HG03039 (cell line): ENCODE results near the gene GLI2.

Source experiments
- ATAC-seq: cut with Tn5 transposase; IDR thresholded peaks from one replicate; pipeline ENCODE4 v1.9.1; 2021; ENCODE audit warnings: mild to moderate bottlenecking, moderate library complexity; ENCODE audit not compliant: unreplicated experiment

Gene GLI2

DNA sequence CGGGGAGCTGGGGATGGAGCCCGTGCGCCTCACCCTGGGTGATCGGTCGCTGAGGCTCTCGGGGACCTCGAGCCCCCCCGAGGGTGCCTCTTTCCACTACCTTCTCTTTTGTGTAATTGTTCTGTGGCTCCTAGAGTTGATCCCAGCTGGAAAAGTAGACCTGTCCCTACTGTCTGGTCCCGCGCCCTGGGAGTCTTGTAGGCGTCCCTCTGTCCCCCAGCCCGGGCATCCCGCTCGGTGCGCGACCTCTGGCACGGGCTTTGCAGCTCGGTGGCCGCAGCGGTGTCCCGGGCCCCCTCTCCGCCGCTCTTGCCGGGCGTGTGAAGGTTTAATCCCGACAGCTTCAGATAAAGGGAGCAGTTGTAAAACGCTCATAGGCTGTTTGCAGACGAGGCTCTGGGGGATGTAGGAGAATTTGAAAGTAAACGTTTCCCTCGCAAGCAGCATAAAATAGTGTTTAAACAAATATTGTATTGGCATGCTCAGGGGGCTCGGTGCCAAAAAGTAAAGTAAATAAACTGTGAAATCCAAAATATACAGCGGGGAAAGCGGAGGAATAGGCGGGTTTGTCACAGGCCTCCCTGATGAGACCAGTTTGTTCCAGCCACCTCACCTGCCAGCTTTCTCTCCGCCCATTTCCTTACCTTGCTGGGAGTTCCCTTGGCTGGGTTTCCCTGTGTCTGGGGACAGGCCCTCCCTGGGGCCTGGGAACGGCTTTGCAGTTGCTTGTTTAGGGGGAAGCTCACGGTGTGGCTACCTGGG, 1.9 kb downstream of the GLI2 start:
- ATAC-seq: no peak

DNA sequence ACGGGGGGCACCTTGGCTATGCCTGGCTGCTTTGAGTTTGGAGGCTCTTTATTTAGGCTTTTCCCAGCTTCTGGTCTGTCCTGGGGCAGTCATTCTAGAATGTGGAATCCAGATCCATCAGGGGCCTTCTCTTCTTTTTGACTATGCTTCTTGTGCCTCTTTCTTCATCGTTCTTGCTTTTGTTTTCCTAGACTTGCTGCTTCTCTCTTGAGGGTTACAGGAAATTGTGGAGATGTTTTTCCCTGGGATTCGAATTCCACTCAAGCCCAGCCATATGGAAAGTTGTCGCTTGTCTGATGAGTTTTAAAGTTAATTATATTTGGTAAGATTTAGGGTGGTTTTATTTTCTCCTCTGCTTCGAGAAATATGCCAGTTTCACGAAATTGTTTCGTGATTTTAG, 2.4 kb downstream of the GLI2 start:
- ATAC-seq: no peak

DNA sequence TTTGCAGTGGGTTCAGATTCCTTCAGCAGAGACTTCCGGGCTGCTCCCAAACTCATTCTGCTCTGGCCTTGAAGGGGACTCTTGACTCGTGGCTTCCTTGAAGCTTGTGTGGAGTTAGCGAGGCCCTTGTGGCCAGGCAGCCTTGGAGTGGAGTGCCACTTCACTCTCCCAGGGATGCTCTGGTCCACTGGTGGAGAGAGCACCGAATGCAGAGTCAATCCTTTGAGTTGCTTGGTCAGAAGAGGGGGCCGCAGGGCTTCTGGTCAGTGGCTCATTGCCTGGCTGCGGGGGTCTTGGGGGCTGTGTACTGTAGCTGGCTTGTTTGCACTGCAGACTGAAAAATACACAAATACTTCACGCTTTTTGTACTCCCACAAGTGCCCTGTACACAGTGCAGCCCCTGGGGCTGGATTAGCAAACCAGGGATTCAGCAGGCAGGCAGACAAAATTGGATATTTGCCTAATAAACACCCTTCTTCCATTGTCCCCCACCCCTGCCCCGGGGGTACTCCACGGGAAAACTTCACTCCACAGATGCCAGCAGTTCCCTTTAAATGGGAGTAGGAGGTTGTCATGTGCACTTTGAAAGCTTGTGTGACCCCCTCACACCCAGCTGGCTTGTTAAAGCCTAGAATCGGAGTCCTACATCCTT, 3.2 kb downstream of the GLI2 start:
- no peak for ATAC-seq

DNA sequence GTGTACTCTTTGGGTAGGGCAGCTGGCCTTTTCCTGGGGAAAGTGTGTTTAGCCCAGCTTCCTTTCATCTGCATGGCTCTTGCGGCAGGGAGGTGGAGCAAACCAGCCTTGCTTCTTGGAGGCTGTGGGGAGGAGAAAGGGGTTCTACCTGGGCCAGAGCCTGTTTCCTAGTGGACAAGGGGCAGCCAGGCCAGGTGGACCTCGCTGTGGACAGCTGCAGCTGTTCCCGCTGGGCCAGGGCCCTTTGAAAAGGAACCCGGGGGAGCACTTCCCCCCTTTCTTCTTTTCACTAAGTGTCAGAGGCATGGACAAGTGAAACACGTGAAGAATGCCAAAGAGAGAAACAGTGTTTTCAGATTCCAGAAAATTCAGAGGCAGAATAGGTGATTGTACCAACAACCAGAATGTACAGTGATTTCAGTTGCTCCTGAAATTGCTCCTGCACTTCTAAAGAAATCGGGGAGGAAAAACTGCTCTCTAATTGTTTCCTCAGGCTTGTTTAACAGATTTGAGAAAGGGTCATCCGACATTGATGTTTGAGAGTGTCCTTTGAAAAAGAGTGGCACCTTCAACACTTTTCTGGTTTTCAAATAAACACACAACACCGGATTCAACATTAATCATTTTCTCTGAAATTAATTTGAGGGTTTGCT, 3.9 kb downstream of the GLI2 start:
- no peak for ATAC-seq

DNA sequence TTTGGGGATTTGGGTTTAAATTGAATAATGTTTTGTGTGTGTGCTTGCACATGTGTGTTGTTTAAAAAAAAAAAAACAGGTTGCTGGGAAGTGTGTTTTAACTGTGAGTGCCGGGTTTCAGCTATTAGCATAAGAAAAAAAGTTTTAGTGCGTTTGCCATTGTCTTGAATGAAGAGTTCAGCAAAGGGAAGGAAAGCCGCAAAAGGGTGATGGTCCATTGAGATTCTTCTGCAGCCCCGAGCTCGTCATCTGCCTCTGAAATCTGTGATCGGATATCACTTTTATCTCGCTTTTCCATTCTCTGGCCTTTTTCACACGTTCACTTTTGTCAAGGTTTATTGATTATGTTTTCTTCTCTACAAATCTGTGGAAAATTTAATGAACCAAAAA, 4.7 kb downstream of the GLI2 start:
- ATAC-seq: no peak

DNA sequence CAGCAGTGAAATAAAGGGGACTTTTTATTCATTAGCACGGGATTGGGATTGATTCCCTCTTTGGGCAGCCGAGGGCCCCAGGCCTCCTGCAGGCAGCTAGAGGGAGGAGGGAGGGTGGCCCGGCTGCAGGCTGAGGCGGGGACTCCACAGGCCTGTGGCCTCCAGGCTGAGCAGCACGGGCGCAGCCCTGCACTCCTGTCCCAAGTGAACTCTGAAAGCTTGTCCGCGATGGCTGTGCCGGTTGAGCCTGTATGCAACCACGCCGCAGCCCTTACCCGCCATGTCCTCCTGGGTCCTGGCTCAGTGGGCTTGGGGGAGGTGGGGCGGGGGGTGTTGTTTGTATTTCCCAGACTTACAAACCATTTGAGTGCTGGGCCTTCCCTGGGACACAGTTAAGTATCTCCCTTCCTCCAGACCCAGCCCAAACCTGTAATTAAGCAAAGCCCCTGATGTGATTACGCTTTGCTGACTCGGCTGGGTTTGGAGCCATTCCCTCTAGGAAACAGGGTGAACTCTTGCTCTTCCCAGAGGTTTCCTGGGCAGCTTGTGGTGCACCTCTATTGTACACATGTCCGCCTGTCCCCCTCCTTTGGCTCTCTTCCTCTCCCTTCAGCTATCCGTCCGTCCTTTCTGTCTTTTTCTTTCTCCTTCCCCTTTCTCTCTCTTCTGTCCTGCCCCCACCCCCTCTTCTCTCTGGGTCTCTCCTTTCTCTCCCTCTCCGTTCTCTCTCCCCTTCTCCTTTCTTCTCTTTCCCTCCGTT, 5.3 kb downstream of the GLI2 start:
- ATAC-seq: no peak

DNA sequence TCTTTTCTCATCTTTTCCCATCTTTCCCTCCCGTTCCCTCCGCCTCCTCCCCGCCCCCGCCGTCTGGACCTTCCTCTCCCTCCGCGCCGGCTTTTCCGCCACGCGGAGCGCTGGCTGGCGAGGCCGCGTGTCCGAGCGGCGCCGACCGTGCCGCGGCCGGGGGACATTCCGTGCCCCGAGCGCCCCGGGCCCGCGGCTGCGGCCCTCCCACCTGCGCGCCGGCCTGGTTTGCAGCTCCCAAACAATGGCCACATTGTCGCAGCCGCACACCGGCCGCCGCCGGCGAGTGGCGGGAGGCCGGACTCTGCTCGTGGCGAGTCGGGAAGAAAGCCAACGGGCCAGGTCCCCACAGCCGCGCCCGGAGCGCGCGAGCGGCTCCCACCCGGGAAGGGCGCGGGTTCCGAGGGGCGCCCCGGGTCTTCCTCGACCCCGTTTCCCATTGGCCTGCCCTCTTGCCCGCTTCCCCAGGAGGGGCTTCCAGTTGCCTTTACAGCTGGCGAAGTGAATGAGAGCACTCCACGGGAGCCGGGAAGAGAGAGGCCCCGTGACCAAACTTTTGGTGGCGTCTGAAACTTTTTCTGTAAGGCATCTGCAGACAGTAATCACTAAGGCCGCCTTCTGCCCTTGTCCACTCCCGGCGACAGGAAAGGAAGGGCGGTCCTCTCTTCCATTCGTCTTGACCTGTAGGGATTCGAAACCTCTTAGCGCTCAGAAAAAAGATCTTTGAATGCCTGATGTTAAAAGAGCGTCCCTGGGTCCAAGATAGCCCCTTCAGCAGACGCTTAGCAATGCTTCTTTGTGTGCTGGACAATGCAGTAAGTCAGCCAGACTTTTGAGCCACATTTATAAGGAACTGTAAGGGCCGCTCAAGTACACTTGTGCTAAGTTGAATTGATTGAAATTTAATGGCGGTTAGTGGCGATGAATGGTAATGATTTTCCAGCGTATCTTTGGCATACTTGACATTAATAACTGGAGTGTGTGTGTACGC, 6.2 kb downstream of the GLI2 start:
- no peak for ATAC-seq

DNA sequence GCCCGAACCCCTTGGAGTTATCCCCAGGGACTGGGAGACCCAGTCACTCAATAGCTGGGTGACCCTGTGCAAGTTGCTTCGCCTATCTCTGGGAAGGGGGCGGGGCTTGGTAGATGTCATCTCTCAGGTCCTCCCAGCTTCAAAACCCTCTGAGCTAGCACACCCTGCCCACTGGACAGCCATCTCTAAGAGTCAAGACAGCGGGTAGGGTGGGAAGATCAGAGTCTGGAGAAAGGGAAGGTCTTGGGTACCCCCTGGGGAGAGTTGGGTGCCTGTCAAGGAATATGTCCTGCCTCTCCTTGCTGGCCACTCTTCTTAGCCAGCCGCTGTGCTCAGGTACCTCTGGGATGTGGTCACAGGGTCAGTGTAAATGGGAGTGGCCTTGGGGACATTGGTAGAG, 8.0 kb downstream of the GLI2 start:
- ATAC-seq: no peak

DNA sequence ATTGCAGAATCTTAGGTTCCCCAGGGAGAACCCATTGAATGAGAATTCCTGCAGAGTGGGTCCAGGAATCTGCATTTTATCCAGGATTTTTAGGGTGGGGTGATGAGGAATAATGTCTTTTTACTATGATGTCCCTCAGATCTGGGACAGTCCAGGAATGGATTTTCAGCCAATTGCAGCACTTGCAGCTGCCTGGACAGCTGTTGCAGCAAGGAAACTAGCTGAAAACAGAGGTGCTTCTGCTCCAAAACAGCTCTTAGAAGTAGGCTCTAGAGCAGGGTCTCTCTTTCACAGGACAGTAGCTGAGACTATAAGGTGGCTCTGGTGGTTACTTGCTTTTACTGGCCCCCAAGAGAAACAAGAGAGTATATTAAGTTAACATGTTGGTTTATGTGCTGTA, 9.1 kb downstream of the GLI2 start:
- ATAC-seq: no peak

DNA sequence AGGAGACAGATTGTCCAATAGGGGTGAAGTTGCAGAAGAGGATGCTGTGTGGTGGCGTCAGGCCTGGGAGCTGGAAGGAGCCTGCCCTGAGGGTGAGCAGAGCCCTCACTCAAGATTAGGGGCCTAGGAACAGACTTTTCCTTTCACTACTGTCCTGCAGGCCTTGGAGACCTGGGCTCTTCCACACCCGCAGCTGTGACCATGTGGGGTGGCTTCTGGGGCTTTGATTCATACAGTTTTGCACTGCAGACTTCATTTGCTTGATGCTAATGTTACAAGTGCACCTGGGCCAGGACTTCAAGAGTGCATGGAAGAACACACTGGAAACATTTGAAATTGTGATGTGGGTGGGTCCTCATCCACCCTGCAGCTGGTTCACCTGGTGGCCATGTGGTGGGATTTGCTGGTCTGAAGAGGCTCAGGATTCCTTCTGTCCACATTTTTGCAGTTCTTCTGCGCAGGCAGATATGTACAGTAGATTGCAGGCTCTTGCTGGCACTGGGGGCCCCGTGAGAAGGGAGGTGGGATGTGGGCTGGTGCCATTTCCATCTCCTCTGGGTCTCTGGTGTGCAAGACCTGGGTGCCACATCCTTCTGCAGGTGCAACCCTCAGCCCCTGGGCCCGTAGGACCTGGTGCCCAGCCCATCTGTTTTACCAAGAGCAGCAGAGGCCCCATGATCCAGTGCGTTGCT, 9.9 kb downstream of the GLI2 start:
- no peak for ATAC-seq

DNA sequence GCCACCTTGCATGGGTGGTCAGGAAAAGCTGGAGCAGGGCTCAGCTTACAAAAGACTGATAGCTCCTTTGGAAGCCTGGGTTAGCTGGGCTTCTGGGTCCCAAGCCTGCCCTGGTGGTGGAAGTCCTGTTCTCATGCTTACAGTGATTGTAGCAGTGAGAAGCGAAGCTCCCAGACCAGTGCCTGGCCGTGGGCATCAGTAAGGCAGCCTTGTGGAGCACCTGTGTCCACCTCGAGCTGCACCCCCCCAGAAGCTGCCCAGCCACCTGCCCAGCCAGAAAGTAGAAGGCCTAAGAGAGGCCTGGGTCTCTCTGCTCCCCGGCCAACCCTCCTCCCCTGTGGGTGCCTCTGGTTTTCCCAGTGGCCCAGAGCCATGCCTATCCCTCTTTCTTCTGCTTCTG, 10.5 kb downstream of the GLI2 start:
- no peak for ATAC-seq

DNA sequence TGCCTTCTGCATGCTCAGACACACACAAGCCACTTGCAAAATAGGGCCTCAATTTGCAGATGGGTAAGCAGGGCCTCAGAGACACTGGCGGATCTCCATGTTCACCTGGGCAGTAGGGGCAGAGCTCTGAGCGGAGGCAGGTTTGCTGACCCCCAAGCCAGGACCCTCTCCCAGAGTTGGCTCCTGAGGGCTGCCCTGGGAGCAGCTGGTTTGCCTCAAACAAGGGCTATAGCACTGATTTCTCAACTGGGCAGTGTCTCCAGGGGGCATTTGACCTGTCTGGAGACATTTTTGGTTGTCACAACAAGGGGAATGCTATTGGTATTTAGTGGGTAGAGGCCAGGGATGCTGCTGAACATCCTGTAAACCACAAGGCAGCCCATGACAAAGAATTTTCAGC, 11.6 kb downstream of the GLI2 start:
- no peak for ATAC-seq

DNA sequence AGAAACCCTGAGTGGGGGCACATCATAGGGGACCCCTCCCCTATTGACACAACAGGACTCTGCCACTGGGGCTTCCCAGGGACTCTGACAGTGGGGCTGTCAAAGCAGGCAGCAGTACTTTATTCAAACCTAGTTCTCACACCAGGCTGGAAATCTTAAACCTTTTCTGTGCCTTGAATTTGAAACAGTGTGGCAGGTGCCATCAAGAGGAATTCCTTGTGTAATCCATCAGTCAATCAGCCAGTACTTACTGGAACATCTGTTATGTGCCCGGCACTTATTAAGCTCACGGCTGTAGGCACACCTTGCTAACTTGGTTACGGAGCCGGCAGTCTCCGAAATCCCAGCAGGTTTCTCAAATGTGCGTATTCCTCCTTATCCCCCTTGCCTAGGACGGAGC, 12.0 kb downstream of the GLI2 start:
- ATAC-seq: no peak

DNA sequence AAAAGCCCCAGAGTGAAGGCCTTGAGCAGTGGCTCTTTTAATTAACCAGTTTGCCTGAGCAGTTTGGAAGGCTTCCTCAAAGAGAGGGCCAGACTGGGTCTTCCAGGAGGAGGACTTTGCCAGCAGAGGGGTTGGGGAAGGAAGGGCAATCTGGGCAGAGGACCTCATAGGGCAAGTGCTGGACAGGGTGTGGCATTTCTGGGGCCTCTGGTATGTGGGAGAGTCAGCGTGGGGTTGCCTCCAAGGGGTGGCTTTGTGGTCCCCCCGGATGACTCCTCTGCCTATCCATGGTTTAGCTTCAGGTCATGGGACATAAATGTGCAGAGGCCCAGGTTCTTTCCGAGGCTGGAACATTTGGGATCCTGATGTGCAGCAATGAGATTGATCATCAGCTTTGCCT, 12.6 kb downstream of the GLI2 start:
- ATAC-seq: no peak

DNA sequence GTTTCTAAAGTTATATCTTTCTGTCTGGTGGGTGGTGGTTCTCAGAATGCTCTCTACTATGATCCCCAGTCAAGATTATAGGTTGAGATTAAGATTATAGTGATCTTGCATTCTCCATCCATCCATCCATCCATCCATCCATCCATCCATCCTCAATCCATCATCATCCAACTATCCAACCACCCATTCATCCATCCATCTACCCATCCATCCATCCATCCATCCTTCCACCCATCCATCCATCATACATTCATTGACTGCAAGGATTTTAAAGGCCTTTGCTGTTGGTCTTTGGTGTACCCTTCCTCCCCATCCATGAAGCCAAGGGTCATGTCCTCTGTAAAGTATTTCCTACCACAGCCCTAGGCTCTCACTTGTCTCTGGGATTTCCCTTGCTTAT, 13.1 kb downstream of the GLI2 start:
- ATAC-seq: no peak

DNA sequence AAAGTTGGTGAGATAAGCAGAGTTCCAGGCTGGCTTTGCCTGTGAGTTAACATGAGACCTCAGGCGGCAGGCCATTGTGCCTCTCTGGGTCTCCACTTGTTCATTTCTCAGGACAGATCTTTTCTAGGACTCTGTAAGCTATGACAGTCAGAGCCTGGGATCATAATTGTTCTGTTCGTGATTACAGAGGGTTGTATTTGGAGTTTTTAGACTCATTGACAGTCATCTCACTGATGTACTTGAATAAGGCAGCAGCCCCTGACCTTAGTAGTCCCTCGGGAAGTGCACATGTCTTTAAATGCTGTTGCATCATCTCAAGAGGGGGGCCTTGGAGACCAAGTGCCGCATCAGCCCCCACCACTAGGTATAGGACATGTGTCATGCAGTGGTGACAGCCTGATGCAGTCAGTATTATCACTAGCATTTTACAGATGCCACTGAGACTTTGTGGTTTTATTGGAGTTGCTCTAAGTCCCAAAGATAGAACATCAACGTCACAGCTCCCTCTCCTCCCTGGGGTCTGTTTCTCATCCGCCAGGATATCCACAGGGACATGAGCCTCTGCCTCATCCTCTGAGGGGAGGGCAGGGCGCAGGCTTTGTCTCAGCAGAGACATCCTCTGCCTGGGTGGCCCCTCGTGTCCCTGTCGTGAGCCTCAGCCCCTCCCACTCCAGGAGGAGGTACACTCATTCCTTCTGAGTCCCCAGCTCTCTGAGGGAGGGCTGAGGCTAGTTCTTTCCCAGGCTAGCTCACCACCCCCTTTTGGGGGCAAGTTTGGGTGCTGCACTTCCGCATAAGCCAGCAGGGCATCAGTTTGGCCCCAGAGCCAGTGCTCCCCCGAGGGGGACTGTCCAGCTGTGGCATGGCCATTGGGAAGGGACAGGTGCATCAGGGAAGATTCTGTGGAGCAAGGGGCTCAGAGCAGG, 14.1 kb downstream of the GLI2 start:
- no peak for ATAC-seq

DNA sequence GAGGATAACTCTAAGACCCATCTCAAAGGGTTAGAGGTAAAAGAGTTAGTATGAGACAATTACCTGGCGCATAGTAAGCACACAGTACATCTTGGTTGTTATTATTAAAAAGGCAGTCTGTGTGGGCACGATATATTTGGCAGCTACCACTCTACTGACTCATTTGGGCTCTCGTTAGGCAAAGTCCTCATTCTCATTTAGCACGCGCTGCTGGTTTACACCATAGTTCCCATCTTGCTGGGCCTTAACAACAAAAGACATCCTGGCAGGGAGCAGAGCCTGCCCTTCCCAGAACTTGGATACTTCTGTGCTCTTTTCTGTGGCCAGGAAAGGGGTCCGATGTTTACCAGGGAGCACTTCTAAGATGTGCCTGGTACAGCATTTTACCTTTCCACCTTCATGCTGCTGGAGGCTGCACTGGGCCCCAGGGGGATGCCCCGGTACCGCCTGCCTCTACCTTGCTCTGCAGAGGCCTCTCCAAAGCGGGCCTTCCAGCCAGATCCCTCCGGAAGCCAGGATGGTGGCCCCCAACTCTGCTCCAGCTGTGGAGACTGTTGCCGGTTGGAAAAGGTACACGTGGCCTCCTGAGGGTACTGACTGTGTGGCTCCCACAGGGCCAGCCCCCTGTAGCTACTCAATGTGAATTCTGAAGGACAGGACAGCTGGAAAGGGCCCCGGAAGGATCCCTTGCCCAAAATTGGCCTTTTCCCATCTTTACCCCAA, 15.0 kb downstream of the GLI2 start:
- ATAC-seq: no peak

DNA sequence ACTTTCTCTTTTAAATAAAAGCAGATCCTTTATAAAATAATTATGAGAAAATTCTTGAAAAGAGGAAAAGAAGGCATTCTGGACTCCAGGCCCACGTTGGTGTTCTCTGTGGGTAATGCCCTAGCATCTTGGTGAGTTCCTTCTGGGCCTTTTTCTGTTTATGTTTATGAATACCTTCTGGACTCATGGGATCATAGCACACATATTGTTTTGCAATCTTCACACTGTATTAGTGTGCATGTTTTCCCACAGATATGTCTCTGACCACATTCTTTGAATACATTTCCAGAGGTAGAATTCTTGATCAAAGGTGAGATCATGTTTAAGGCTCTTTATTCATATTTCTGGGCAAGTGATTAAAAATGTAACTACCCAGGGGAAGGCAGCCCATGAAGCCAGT, 15.9 kb downstream of the GLI2 start:
- ATAC-seq: no peak
